ENCODE results near the gene WDFY1.
A peak's percentile ranks its signal among the peaks of the same experiment; 100 is the strongest.

Gene WDFY1

DNA sequence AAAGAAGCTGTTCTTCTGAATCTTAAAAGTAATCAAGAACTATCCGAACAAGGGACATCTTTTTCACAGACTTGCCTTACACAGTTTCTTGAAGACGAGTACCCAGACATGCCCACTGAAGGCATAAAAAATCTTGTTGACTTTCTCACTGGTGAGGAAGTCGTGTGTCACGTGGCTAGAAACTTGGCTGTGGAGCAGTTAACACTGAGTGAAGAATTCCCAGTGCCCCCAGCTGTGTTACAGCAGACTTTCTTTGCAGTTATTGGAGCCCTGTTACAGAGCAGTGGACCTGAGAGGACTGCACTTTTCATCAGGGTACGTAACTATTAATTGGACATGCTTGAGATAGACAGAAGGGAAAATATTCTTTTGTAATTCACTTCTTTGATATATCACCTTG is 14.6 kb upstream of the WDFY1 start:
- H3K9me3 ChIP-seq (ENCODE audit: control insufficient read depth, low read length): no peaks in the 10 kb centered on the region
- 88 to 93% methylated on average over 5 of the region's 5 CpGs for WGBS, 2 experiments
- H3K4me1 ChIP-seq (ENCODE audit: control insufficient read depth, insufficient read depth, low read length): peaks cover 23% of the 10 kb centered on the region
- H3K4me3 ChIP-seq (ENCODE audit: insufficient read depth, low read depth, low read length): no peak overlapping the region
- H3K27me3 ChIP-seq (ENCODE audit: control insufficient read depth, insufficient read depth, low read length, poor library complexity, severe bottlenecking): no peaks in the 10 kb centered on the region
- H3K36me3 ChIP-seq (ENCODE audit: control insufficient read depth, insufficient read depth, low read length): peaks cover 5% of the 10 kb centered on the region
- H3K27ac ChIP-seq (ENCODE audit: insufficient read depth, low read depth, low read length, poor library complexity, severe bottlenecking): no peak overlapping the region

DNA sequence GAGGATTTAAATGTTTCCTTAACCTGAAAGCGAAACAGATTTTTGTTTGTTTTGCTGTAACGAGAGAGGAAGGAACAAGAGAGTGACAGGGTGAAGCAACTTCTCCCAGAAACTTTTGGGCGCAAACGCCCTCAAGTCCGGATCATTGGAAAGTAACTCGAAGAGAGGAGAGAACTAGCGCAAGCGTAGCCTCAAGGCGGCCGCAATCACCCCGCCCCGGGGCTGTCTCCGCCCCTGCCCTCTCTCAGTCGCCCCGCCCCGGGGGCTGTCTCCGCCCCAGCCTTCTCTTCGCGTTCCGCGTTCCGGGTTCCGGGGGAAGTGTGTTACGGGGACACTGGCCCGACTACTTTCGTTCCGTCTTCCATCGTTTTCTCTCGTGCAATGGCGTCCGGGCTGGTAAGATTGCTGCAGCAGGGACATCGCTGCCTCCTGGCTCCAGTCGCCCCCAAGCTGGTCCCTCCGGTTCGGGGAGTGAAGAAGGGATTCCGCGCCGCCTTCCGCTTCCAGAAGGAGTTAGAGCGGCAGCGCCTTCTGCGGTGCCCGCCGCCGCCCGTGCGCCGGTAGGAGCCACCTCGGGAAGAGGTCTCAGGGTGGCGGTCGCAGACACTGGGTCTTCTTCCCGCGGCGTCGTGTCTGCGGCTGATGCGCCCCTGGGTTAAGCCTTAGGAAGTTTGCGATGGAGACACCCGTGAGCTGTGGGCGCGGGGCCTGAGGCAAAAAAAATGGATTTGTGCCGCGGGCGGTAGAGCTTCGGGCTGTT is 12.1 kb upstream of the WDFY1 start, which contains the start of gene MRPL44:
Gene MRPL44 (plus strand): TSS at position 372 of the 760 bp plus-strand sequence. CDS start 10 bp downstream, at position 382.
- Histone ChIP-seq H3K36me3 (ENCODE audit: control insufficient read depth, insufficient read depth, low read length) (no peaks in the 10 kb centered on the region), H3K4me3 (ENCODE audit: insufficient read depth, low read depth, low read length) (peak within 1 kb of the TSS; percentile 87), H3K9me3 (ENCODE audit: control insufficient read depth, low read length) (no peaks in the 10 kb centered on the region), H3K4me1 (ENCODE audit: control insufficient read depth, insufficient read depth, low read length) (peaks cover 23% of the 10 kb centered on the region), H3K27me3 (ENCODE audit: control insufficient read depth, insufficient read depth, low read length, poor library complexity, severe bottlenecking) (no peaks in the 10 kb centered on the region), H3K27ac (ENCODE audit: insufficient read depth, low read depth, low read length, poor library complexity, severe bottlenecking) (no peak within 1 kb of the TSS)
- 1% methylated on average over 65 of the region's 65 CpGs for WGBS, 2 experiments

DNA sequence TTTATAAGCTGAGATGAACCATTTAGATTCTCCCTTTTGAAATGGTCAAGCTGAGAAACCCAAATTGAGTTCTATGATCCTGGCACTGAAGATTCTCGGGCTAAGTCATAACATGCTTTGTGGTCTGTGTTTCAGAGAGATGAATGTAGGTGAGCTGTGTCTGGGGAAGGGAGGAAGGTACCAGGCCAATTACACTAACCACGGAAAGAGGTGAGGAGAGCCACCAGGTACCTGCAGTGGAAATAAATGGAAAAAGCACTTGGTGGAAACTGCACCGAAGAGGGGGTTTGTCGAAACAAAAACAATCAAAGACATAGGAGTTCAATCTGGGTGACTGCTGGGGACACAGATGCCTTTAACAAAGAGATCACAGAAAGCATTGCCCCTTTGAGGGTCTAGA is 11.2 kb upstream of the WDFY1 start:
- 70 to 74% methylated on average over 4 of the region's 4 CpGs for WGBS, 2 experiments
- H3K27me3 ChIP-seq (ENCODE audit: control insufficient read depth, insufficient read depth, low read length, poor library complexity, severe bottlenecking): no peaks in the 10 kb centered on the region
- no peaks in the 10 kb centered on the region for H3K9me3 ChIP-seq (ENCODE audit: control insufficient read depth, low read length)
- H3K4me1 ChIP-seq (ENCODE audit: control insufficient read depth, insufficient read depth, low read length): peaks cover 27% of the 10 kb centered on the region
- no peak overlapping the region for H3K27ac ChIP-seq (ENCODE audit: insufficient read depth, low read depth, low read length, poor library complexity, severe bottlenecking)
- no peaks in the 10 kb centered on the region for H3K36me3 ChIP-seq (ENCODE audit: control insufficient read depth, insufficient read depth, low read length)
- no peak overlapping the region for H3K4me3 ChIP-seq (ENCODE audit: insufficient read depth, low read depth, low read length)

DNA sequence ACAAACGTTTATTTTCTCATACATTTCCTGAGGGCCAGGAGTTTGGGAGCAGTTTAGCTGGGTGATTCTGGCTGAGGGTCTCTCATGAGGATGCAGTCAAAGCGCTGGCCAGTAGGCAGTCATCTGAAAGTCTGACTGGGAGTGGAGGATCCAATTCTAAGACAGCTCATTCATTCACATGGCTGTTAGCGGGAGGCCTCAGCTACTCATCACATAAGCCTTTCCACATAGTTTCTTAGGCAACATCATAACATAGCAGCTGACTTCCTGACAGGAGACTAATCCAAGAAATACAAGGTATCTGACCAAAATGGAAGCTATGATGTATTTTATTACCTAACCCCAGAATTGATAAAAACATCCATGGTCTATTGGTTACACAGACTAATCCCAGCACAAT is 9.3 kb upstream of the WDFY1 start:
- no peak overlapping the region for H3K27ac ChIP-seq (ENCODE audit: insufficient read depth, low read depth, low read length, poor library complexity, severe bottlenecking)
- no peaks in the 10 kb centered on the region for H3K36me3 ChIP-seq (ENCODE audit: control insufficient read depth, insufficient read depth, low read length)
- no peaks in the 10 kb centered on the region for H3K9me3 ChIP-seq (ENCODE audit: control insufficient read depth, low read length)
- no peaks in the 10 kb centered on the region for H3K27me3 ChIP-seq (ENCODE audit: control insufficient read depth, insufficient read depth, low read length, poor library complexity, severe bottlenecking)
- 84 to 86% methylated on average over 3 of the region's 3 CpGs for WGBS, 2 experiments
- no peak overlapping the region for H3K4me3 ChIP-seq (ENCODE audit: insufficient read depth, low read depth, low read length)
- H3K4me1 ChIP-seq (ENCODE audit: control insufficient read depth, insufficient read depth, low read length): peaks cover 16% of the 10 kb centered on the region

DNA sequence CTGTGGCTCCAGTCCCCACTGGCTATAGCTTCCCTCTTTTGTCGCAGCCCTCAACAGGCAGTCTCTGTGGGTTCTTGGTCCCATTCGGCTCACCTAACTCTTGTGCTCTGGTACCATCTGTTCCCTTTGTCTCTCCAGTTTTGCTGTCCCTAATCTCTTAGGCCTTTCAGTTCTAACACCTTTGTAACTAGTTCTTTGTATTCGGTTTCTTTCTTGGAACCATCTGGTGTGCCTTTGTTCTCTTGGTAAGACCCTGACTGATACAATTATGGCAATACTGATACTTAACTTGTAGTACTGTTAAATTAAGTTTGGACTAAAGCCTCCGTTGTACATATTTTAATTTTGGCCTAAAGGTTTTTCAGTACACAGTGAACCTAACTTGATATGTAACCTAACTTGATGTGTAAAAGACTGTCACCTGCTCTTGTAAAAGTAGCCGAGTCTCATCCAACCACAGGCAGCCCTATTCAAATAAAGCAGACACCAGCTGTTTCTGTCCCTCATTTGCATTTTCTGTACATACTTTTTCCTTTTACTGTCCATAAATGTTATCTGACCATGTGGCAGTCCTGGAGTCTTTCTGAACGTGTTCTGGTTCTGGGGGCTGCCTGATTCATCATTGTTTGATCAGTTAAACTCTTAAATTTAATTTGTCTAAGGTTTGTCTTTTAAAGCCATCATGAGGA is 7.3 kb upstream of the WDFY1 start:
- Histone ChIP-seq H3K27me3 (ENCODE audit: control insufficient read depth, insufficient read depth, low read length, poor library complexity, severe bottlenecking) (no peaks in the 10 kb centered on the region), H3K27ac (ENCODE audit: insufficient read depth, low read depth, low read length, poor library complexity, severe bottlenecking) (peak overlapping the region; percentile 92), H3K4me3 (ENCODE audit: insufficient read depth, low read depth, low read length) (no peak overlapping the region), H3K4me1 (ENCODE audit: control insufficient read depth, insufficient read depth, low read length) (peaks cover 11% of the 10 kb centered on the region), H3K36me3 (ENCODE audit: control insufficient read depth, insufficient read depth, low read length) (no peaks in the 10 kb centered on the region), H3K9me3 (ENCODE audit: control insufficient read depth, low read length) (no peaks in the 10 kb centered on the region)
- WGBS, 2 experiments: 52 to 59% methylated on average over 6 of the region's 6 CpGs

DNA sequence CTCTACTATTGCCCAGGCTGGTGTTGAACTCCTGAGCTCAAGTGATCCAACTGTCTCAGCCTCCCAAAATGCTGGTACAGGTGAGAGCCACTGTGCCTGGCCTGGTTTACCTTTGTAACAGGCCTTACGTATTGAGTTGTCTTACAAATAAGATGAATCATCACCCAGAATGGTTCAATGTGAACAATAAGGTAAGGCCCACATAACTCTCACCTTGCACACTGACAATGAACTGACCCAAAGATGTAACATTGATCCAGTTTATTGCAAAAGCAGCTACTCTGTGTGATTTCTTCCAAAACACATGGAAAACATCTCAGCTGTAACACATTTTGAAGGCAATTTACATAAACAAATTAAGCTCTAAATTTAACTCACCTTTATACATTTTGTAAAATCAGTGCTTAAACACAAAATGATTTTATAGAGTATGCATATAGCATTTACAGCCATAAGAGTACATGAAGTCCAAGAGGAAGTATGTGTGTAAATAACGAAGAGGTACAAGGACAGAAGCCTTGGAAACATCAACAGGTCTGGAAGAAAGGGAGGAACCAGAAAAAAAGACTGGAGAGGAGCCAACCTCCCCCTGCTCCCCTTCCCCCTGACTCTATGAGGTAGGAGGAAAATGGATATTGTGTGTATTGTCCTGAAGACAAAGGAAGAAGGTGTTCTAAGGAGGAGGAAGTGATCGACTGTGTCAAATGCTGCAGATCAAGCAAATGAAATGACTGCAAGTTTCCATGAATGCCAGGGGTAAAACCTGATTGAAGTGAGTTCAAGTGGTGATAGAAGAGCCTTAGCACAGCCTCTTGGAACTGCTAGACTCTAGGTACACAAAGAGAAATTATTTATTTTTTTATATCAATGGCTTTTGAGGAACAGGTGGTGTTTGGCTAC is 5.6 kb upstream of the WDFY1 start:
- Histone ChIP-seq H3K4me3 (ENCODE audit: insufficient read depth, low read depth, low read length) (no peak overlapping the region), H3K27ac (ENCODE audit: insufficient read depth, low read depth, low read length, poor library complexity, severe bottlenecking) (no peak overlapping the region)
- 81 to 87% methylated on average over 3 of the region's 3 CpGs for WGBS, 2 experiments

DNA sequence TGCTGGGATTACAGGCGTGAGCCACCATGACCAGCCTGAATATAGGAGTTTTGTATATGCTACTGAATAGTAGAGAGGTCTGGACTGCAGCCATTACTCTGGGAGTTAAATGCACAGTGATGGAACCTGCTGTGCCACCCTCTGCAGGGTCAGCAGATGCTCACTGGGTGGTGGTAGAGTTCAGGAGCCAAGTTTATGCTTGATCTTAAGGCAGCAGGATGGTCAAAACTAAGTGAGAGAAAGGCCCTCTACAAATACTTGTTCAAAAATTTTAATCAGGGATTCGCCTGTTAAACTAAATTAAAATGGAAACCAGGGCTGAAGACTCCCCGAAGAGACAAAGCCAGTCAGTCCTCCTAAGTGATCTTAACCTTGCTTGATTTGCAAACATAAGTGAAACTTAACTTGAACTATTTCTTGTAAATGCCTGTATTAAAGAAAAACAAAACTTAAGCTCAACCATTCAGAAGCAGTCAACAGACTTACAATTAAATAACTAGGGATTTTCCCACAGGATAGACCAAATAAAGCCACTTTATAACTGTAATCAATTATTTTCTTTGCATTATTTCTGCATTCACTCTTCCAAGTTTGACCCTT is 4.2 kb upstream of the WDFY1 start:
- H3K4me3 ChIP-seq (ENCODE audit: insufficient read depth, low read depth, low read length): no peak overlapping the region
- WGBS, 2 experiments: 88 to 93% methylated on average over 3 of the region's 3 CpGs
- H3K36me3 ChIP-seq (ENCODE audit: control insufficient read depth, insufficient read depth, low read length): no peaks in the 10 kb centered on the region
- H3K27ac ChIP-seq (ENCODE audit: insufficient read depth, low read depth, low read length, poor library complexity, severe bottlenecking): no peak overlapping the region
- H3K9me3 ChIP-seq (ENCODE audit: control insufficient read depth, low read length): no peaks in the 10 kb centered on the region
- H3K4me1 ChIP-seq (ENCODE audit: control insufficient read depth, insufficient read depth, low read length): peaks cover 9% of the 10 kb centered on the region
- H3K27me3 ChIP-seq (ENCODE audit: control insufficient read depth, insufficient read depth, low read length, poor library complexity, severe bottlenecking): no peaks in the 10 kb centered on the region

More for the DNA sequence above, 5.6 kb upstream of the WDFY1 start:
- H3K27me3 ChIP-seq (ENCODE audit: control insufficient read depth, insufficient read depth, low read length, poor library complexity, severe bottlenecking): no peaks in the 10 kb centered on the region
- H3K36me3 ChIP-seq (ENCODE audit: control insufficient read depth, insufficient read depth, low read length): no peaks in the 10 kb centered on the region
- H3K4me1 ChIP-seq (ENCODE audit: control insufficient read depth, insufficient read depth, low read length): peaks cover 9% of the 10 kb centered on the region
- no peaks in the 10 kb centered on the region for H3K9me3 ChIP-seq (ENCODE audit: control insufficient read depth, low read length)

DNA sequence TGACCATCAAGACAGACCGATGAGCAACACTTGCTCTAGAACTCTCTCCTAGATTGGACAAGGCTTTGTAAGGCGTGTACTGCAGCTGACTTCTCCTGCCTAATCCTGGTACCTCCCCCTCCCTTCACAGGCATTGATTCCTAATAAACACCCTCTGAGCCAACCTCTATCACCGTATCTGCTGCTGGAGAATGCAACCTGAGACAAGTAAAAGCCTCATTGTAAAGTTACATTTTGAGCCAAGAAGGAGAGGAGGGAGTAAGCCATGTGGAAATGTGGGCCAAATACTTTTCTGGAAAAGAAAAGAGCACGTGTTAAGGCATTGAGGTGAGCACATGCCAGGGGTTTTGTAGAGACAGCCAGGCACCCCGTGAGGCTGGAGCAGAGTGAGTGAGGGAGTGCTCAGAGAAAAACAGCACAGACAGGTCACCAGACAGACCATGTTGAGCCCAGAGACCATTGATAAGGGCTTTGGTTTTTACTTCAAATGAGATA is 2.6 kb upstream of the WDFY1 start:
- WGBS, 2 experiments: 28 to 35% methylated on average over 5 of the region's 5 CpGs
- no peak overlapping the region for H3K27ac ChIP-seq (ENCODE audit: insufficient read depth, low read depth, low read length, poor library complexity, severe bottlenecking)

DNA sequence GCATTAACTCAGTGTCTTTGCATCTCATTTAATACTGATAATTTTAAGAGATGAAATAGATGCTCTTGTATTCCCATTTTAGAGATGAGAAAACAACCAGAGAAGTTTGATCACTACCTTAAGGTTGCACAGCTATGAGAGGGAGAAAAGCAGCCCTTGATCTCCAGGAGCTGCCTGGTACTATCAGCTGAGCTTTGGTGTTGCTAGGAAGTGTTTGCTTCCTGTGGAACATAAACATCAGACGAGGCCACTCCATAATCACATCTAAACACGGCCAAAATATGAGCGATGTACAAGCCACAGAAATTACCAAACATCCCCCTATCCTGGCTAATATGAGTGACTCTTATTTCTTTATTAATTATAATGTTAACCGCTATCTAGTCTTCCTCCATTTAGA is 620 bp upstream of the WDFY1 start:
- Histone ChIP-seq H3K27ac (ENCODE audit: insufficient read depth, low read depth, low read length, poor library complexity, severe bottlenecking) (no peak overlapping the region), H3K4me3 (ENCODE audit: insufficient read depth, low read depth, low read length) (no peak overlapping the region), H3K9me3 (ENCODE audit: control insufficient read depth, low read length) (no peaks in the 10 kb centered on the region), H3K4me1 (ENCODE audit: control insufficient read depth, insufficient read depth, low read length) (peaks cover 14% of the 10 kb centered on the region), H3K36me3 (ENCODE audit: control insufficient read depth, insufficient read depth, low read length) (no peaks in the 10 kb centered on the region), H3K27me3 (ENCODE audit: control insufficient read depth, insufficient read depth, low read length, poor library complexity, severe bottlenecking) (no peaks in the 10 kb centered on the region)
- 84 to 85% methylated on average over 3 to 4 of the region's 4 CpGs for WGBS, 2 experiments

More for the DNA sequence above, 2.6 kb upstream of the WDFY1 start:
- Histone ChIP-seq H3K4me3 (ENCODE audit: insufficient read depth, low read depth, low read length) (no peak overlapping the region), H3K27me3 (ENCODE audit: control insufficient read depth, insufficient read depth, low read length, poor library complexity, severe bottlenecking) (no peaks in the 10 kb centered on the region), H3K9me3 (ENCODE audit: control insufficient read depth, low read length) (no peaks in the 10 kb centered on the region), H3K36me3 (ENCODE audit: control insufficient read depth, insufficient read depth, low read length) (no peaks in the 10 kb centered on the region), H3K4me1 (ENCODE audit: control insufficient read depth, insufficient read depth, low read length) (peaks cover 18% of the 10 kb centered on the region)

All from ectodermal cell (in vitro differentiated cells).